Erythroblast (primary cell): Measurements from ENCODE around the gene UBL7.

ENCODE experiments used
- DNase-seq, 2 experiments: peaks; one replicate each; lab custom pipeline; 2025; lab: John Stamatoyannopoulos, UW
- GATA1 ChIP-seq: IDR thresholded peaks from 2 replicates; pipeline ENCODE4 v1.6.1; 2011; ENCODE audit warnings: low read depth, mild to moderate bottlenecking, control low read depth, low read length, moderate library complexity
- POLR2A ChIP-seq: IDR thresholded peaks from 2 replicates; pipeline ENCODE4 v1.6.1; 2011; ENCODE audit warnings: mild to moderate bottlenecking, low read length

UBL7 gene

DNA sequence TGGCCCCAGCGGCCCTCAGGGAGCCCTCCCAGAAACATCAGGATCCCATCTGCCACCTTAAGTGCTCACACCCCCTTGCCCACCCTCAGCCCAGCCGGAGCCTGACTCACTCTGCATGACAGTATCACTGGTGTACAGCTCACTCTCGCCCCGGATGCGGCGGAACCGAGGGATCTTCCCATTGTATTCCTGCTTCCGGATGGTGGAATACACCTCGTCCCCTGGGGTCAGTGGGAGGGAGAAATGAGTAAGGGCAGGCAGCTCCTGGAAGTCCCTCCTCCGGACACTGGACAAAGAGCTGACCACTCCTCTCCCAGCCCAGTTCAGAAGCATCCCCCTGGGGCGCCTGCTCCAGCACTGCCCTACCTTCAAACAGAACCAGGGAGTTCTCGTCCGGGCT is 43.7 kb downstream of the UBL7 start:
- TF ChIP-seq POLR2A (no peak), GATA1 (no peak)
- DNase-seq = no peak

DNA sequence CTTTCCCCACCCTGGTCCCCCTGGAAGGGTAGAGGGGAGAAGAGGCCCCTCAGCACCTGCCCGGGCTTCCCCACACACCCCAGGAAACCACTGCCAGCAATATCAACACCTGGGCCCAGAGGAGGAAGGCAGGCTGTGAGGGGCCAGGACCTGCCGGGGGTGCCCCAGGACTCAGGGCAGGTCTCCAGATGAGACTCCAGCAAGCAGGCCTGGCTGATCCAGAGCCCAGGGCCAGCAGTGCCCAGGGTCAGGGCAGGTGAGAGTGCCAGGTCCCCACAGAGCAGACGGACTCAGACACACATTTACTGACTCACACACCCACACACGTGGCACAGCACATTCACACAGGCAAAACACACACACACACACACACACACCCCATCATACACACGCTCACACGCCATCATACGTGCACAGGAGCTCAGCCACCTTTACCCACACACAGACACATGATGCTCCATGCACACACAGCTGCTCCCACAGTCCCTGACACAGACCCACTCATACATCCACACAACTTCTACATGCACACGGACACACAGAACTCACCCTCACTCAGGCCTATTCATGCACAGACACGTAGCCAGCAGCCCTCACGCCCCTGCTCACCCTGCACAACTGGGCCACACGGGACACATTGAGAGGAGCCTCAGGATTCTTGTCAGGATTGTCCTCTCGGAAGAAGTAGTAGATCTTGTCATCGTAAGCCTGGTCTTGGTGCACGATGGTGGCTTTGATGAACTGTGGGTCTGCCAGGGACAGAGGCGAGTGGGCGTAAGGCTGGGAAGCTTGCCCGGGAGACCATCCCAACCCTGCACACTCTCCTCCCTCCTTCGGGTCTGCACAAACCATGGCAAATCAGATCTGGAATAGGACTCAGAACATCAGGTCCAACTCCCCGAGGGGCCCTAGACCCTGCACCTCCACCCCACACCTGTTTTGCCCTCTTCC is 44.7 kb downstream of the UBL7 start:
- no peak for DNase-seq
- TF ChIP-seq GATA1 (no peak), POLR2A (no peak)

- no peak for DNase-seq
- TF ChIP-seq POLR2A (no peak), GATA1 (no peak)
Observed at GRCh38 chr15:74414603-74415338, 46.2 kb downstream of the UBL7 start.

GRCh38 chr15:74414081-74414580 is 46.8 kb downstream of the UBL7 start:
- TF ChIP-seq POLR2A = no peak
- no peak for DNase-seq

DNA sequence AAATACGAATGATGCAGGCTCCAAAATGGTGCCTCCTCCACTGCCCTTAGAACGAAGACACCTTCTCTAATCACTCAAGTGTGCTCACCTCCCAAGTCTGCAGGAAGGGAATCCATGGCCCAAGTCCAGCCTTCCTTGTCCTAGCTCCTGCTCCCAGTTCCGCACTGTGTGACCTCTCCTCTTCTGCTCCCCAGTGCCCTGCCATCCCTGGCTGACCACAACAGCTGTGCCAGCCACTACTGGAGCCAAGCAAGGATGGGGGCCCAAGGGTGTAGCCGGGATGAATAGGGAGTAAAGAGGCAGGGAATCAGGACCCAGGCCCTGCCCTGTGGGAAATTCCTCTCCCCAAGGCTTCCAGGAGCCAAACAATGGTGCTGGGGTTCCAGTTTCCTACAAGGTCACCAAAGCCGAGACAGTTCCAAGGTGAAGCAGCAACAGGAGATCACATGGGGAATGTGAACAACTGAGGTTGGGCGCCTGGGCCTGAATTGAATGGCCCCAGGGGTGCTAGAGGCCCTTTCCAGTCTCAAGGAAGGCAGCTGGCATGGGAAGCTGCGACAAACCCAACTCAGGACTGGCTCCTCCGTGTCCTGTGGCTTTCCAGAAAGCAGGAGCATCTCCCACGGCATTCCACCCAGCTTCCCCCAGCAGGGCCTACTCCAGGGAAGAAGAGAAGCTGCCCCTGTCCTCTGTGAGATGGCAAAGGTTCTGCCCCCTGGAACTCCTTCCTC is 47.4 kb downstream of the UBL7 start:
- TF ChIP-seq POLR2A = no peak
- no peak for TF ChIP-seq GATA1

GRCh38 chr15:74412159-74412558 is 48.8 kb downstream of the UBL7 start:
- no peak for DNase-seq
- no peak for TF ChIP-seq GATA1
- no peak for TF ChIP-seq POLR2A

More for the DNA sequence above, 47.4 kb downstream of the UBL7 start:
- no peak for DNase-seq

- no peak for DNase-seq
- no peak for TF ChIP-seq GATA1
- TF ChIP-seq POLR2A = no peak
Observed at GRCh38 chr15:74411686-74412085, 49.3 kb downstream of the UBL7 start.

DNA sequence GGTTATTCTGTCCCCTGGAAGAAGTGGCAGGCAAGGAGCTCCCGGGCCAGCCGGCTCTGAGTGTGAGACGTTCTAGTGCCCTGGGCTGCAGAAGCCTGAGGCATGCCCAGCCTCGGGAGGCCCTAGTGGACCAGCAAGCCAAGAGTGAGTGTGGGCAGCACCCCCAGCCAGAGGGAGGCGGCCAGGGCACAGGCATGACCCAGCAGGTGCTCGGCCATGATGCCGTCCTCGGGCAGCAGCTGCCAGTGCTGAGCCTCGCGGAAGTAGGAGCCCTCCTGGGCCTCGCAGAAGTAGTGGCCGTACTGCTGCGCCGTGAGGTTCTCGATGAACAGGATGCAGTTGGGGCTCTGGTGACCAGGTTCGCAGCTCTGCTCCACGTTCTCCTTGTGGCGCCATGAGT is 50.5 kb downstream of the UBL7 start:
- TF ChIP-seq GATA1 (no peak), POLR2A (no peak)
- DNase-seq = no peak

GRCh38 chr15:74409225-74409624 is 51.7 kb downstream of the UBL7 start:
- no peak for DNase-seq
- no peak for TF ChIP-seq GATA1
- no peak for TF ChIP-seq POLR2A

DNA sequence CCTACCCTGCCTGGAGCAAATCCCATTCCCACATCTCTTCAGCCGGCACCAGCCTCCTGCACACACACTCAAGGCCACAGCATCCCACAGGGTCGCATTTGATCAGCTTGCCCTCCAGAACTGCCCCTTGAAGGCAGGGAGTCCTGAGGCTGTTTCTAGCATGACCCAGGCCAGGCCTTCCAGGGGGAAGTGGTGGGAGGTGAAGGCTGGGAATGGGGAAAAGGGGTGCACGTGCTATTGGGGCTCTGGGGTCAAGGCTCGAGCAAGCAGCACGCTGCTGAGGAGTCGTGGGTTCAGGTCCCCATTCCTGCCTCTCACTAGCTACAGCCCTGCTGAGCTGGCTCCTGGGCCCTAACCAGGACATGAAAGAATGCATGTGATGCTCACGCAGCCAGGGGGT is 52.1 kb downstream of the UBL7 start:
- no peak for DNase-seq
- TF ChIP-seq POLR2A = no peak
- no peak for TF ChIP-seq GATA1

DNA sequence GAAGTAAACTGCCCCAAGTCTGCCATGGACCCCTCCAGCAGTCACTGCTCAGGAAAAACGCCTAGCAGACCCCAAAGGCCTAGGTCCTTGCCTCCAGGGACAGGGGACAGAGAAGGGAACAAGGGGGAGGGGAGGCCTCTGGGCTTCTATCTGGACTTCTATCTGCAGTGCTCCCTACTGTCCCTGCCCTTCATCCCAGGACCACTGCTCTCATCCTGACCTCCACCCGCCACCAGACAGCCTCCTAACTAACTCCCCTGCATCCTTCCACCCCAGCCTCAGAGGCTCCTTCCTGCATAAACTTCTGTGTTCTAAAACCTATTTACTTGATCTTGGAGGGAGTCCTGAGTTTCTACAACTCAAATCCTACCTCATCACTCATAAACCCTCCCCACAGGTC is 52.6 kb downstream of the UBL7 start:
- DNase-seq = no peak
- TF ChIP-seq GATA1 = no peak
- TF ChIP-seq POLR2A = no peak

DNA sequence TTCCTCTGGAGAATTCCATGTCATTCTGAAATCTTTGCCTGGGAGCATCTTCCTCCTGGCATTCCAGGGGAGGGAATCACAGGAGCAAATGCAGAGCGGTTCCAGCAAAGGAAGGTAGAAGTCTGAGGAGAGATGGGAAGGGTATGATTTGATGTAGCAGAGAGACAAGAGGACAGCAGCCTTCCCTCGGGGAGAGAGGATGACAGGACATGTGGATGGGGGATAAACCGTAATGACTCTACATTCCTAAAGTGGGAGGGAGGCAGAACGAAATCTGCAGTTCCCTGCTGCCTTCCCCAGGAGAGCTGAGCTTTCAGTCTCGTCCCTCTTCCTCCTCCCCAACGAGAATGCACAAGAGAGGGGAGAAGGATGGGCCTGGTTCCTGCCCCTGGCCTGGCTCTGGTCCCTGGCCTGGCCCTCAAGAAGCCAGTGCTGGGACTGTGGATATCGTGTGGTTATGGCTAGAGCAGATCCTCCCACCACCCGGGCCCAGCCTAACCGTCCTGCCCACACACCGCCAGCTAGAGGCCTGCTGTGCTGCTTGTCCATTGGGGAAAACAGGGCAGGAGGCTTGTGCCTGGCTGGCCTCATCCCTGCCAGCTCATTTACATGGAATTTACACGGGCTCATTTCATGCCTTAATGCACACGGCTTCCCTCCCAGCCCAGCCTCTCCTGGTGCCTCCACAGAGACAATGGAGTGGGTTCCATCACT is 53.8 kb downstream of the UBL7 start:
- no peak for TF ChIP-seq GATA1
- TF ChIP-seq POLR2A = no peak

DNA sequence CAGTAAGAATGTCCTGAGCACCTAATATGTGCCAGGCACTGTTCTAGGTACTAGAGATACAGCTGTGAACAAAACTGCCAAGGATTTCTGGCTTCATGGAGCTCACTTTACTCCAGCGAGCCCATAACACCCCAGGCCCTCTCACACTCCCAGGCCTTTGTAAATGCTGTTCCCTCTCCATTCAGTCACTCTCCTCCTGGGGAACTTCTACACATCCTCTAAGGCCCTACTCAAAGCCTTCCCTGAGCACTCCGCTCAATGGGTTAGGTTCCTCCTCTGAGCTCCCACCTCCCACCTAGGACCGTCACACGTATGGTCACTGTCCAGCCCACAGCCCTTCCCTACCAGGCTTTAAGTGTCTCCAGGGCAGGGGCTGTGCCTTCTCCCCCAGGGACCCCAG is 54.4 kb downstream of the UBL7 start:
- TF ChIP-seq GATA1 (no peak), POLR2A (no peak)
- DNase-seq = no peak

More for the DNA sequence above, 53.8 kb downstream of the UBL7 start:
- DNase-seq = no peak
